DMS 273 (cell line): ENCODE measurements around the gene TM4SF20.

ENCODE experiments used
- DNase-seq: peaks from one replicate; lab custom pipeline; 2025; ENCODE audit not compliant: unreplicated experiment; lab: John Stamatoyannopoulos, UW

TM4SF20 gene

GRCh38 chr2:227368574-227368973, 10.5 kb downstream of the TM4SF20 start:
- DNase-seq, result no peak

DNA sequence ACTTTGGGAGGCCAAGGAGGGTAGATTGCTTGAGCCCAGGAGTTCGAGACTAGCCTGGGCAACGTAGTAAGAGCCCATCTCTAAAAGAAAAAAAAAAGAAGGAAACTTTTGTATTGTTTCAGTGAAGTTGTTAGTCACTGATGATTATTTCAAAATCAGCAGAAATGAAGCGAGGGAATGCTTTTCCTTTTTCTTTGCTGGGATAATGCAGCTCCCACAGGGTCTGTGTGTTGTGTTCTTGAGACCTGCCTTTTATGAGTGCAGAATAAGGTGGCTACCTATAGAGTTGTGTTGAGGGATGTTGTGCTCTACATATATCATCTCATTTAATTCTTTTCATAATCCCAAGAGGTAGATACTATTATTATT, 11.7 kb downstream of the TM4SF20 start:
- DNase-seq, result no peak

DNA sequence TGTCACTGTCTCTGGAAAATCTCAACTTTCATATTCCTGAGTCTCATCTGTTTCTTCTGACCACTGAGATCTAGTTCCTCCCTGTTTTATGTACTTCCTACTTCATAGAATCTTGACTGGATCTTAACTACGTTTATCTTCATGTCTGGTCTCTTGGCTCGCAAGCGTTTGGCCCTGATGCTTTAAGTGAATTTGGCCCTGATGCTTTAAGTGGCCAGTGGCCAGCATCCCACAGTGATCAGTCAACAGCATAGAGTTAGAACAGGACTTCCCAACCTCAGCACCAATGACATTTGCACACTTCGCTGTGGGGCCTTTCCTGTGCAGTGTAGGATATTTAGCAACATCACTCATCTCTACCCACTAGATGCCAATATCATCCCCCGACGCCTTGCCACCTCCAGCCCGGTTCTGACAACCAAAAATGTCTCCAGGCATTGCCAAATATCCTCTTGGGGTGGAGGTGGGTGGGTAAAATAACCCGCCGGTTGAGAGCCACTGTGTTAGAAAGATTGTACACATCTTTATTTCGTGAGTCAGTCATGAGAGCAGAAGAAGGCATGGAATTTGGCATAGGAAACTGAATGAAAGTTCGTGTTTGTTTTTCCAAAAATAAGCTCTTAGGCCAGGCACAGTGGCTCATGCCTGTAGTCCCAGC, 12.2 kb downstream of the TM4SF20 start:
- DNase-seq, result no peak

- no peak for DNase-seq
These were observed 13.3 kb downstream of the TM4SF20 start for GRCh38 chr2:227365833-227366232.

- DNase-seq, result peak; percentile 14
These were observed 14.4 kb downstream of the TM4SF20 start for GRCh38 chr2:227364585-227365263.

DNA sequence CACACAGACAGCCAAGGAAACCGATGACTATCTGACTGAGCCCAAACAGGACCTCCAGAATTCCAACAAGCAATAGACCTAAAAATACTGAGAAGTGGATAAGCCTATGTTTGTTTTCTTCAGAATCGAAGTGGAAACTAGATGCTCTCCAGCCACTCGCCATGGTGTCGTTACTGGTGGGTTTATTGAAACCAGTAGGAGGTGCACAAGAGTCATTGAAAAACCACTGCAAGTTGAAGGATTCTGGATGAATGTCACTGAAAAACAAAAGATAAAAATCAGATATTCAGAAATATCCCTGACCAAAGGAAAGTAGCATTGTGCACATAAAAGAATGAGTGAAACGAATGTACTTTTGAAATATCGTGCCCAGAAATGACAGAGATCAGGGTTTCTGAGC, 15.3 kb downstream of the TM4SF20 start:
- DNase-seq, result peak; percentile 21

DNA sequence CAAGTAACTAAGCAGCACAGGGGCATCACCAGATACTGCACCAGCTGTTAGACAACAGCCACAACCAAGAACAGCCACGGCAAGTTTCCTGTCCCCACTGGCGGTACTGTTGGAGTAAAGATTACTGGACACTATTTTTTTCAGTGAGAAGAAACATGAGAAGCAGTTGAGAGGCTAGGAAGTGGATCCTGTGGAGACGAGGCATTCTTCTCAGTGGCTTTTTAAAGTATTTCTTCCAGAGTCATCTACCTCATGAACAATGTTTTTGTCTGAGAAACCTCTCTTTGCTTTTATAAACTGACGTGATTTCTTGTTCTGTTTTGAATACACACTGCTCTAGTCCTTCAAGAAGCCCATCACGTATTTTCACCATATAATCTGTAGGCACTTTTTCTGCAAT, 18.8 kb downstream of the TM4SF20 start:
- DNase-seq, result no peak

GRCh38 chr2:227351639-227352038, 27.5 kb downstream of the TM4SF20 start:
- DNase-seq, result no peak

DNA sequence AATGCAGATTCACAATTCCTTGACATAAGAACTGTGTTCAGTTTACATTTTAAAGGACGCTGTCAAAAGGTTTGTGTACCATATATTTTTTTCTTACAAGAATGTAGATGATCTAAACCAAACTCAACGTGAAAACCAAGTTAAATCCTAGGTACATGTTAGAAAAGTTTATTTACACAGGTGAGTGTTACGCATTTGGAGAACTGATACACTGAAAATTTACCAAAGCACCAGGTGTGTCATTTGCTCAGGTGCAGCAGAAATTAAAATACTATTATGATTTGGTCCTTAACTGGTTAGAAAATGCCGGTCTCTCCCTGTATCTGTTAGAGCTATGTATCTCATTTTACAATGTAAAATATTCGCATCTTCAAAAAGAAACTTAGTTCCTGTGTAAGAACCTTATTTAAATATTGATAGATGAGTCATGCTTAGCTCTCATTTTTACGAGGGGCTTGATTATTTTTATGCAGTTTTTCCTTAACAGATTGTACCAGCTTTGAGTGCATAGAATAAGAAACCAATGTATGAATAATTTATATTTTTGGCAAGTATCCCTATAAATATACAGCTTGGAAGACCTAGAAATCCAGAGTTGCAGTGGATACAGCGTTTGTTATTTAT, 29.0 kb downstream of the TM4SF20 start:
- no peak for DNase-seq

- no peak for DNase-seq
These were observed 30.8 kb downstream of the TM4SF20 start for GRCh38 chr2:227348324-227348723.

- no peak for DNase-seq
These were observed 32.0 kb downstream of the TM4SF20 start for GRCh38 chr2:227347117-227347516.

- no peak for DNase-seq
These were observed 34.9 kb downstream of the TM4SF20 start for GRCh38 chr2:227344231-227344630.

DNA sequence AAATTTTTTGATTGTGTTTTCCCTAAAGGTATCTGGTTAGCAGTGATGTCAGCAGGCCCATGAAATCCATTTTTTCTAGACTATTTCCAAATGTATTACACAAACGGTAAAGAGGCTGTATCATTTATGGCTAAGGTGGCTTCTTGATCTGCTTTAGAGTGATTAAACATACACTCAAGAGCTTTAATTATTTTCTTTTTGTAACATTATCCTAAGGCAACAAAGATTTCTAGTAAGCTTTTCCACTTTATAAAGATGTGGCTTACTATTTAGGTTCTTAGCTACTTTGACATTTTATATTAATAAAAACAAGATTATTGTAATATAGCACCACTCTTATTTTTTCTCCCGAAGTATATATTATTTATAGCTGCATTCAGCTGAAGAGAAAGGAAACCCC, 37.6 kb downstream of the TM4SF20 start:
- DNase-seq, result no peak

- no peak for DNase-seq
These were observed 39.0 kb downstream of the TM4SF20 start for GRCh38 chr2:227340106-227340505.

- DNase-seq, result no peak
These were observed 40.0 kb downstream of the TM4SF20 start for GRCh38 chr2:227339098-227339599.

DNA sequence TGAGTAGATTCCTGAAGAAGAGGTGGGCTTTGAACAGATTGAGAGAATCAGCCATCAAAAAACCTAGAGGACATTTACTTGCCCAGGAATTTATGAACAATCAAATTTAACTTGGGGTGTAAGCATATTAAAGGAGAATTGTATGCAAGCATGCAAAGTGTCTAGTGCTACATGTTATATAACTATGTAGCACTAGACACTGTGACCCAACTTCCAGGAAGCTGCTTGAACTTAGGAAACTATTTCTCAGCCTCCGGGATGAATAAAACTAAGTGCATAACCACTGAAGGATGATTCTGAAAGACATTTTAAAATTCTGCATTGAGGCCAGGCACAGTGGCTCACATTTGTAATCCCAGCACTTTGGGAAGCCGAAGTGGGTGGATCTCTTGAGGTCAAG, 41.7 kb downstream of the TM4SF20 start:
- DNase-seq, result no peak

GRCh38 chr2:227335713-227336112, 43.4 kb downstream of the TM4SF20 start:
- no peak for DNase-seq

DNA sequence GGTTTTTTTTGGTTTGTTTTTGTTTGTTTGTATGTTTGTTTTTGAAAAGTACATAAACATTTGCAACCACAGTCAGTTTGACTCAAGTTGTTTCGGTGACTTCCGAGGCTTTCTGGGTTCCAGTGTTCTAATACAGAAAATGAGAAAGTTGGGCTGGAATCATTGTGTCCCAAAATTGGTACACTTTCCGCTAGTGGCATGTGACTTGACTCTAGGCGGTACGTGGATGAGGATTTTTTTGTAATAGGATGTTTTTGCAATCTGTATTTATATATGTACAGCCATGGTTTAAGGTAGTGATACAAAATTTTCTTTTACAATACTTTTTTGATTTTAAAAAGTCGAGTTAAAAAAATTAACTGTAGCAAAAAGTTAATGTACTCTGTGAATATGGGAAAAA, 52.3 kb downstream of the TM4SF20 start:
- DNase-seq, result peak; percentile 12

GRCh38 chr2:227325839-227326195, 53.3 kb downstream of the TM4SF20 start:
- DNase-seq, result peak; percentile 74

- peak; percentile 98 for DNase-seq
These were observed 53.9 kb downstream of the TM4SF20 start, which contains the start of gene MFF for GRCh38 chr2:227324995-227325838. Gene MFF, plus strand, starts transcription at chr2:227325251. Its CDS starts 5,415 bp downstream, at chr2:227330666.

GRCh38 chr2:227324642-227324994, 54.5 kb downstream of the TM4SF20 start:
- peak; percentile 82 for DNase-seq
